Measurements from ENCODE around the gene SOD2. TPM values are rescaled to one million over a fixed set of nuclear protein-coding genes. Genes with fewer than 3 reads are reported as not detected.

Gene SOD2
- total RNA-seq, 2 experiments from 2014 or later: 76.5 to 84.8 TPM

- H3K36me3 Mint-ChIP-seq (ENCODE audit: low read depth): no peaks in the 10 kb centered on the region
- H3K9me3 Mint-ChIP-seq: no peaks in the 10 kb centered on the region
- H3K27ac Mint-ChIP-seq: no peak overlapping the region
- ChIA-PET POLR2A (no interaction called here), CTCF (interaction anchor here (2.0 kb wide), 1 partner anchor 476 kb away, joined by 5 read pairs; no protein-coding TSS in a partner anchor)
- H3K4me3 Mint-ChIP-seq: no peak overlapping the region
- DNase-seq: no peak
- peaks cover 12% of the 10 kb centered on the region for H3K4me1 Mint-ChIP-seq
- no peaks in the 10 kb centered on the region for H3K27me3 Mint-ChIP-seq
Observed at GRCh38 chr6:159650314-159650713, 42.7 kb downstream of the SOD2 start.

GRCh38 chr6:159649441-159649840, 43.6 kb downstream of the SOD2 start:
- POLR2A ChIA-PET: no interaction called here
- CTCF ChIA-PET: no interaction called here
- H3K36me3 Mint-ChIP-seq (ENCODE audit: low read depth): no peaks in the 10 kb centered on the region

GRCh38 chr6:159646733-159647132, 46.3 kb downstream of the SOD2 start:
- Mint-ChIP-seq H3K4me1 (peaks cover 14% of the 10 kb centered on the region), H3K27me3 (no peaks in the 10 kb centered on the region), H3K4me3 (no peak overlapping the region), H3K27ac (no peak overlapping the region), H3K36me3 (ENCODE audit: low read depth) (no peaks in the 10 kb centered on the region), H3K9me3 (no peaks in the 10 kb centered on the region)
- no peak for DNase-seq
- ChIA-PET POLR2A (interaction anchor here (1.0 kb wide), 1 partner anchor 8 kb away, joined by 4 read pairs; no protein-coding TSS in a partner anchor), CTCF (interaction anchor here (0.6 to 2.0 kb wide), 4 partner anchors 9 to 765 kb away, joined by 3 to 6 read pairs (median 3); no protein-coding TSS in a partner anchor)

More at GRCh38 chr6:159649441-159649840, 43.6 kb downstream of the SOD2 start:
- Mint-ChIP-seq H3K9me3 (no peaks in the 10 kb centered on the region), H3K4me1 (peaks cover 14% of the 10 kb centered on the region), H3K27ac (no peak overlapping the region), H3K4me3 (no peak overlapping the region), H3K27me3 (no peaks in the 10 kb centered on the region)
- no peak for DNase-seq

- Mint-ChIP-seq H3K27ac (no peak overlapping the region), H3K4me3 (no peak overlapping the region), H3K27me3 (no peaks in the 10 kb centered on the region), H3K9me3 (no peaks in the 10 kb centered on the region), H3K4me1 (peaks cover 14% of the 10 kb centered on the region), H3K36me3 (ENCODE audit: low read depth) (no peaks in the 10 kb centered on the region)
- no peak for DNase-seq
- ChIA-PET CTCF (interaction anchor here (0.6 to 2.0 kb wide), 3 partner anchors 206 to 766 kb away, joined by 3 to 6 read pairs (median 3); no protein-coding TSS in a partner anchor), POLR2A (interaction anchor here (1.0 kb wide), 1 partner anchor 9 kb away, joined by 4 read pairs; no protein-coding TSS in a partner anchor)
Observed at GRCh38 chr6:159646116-159646515, 46.9 kb downstream of the SOD2 start.

- H3K27ac Mint-ChIP-seq: no peak overlapping the region
- no peaks in the 10 kb centered on the region for H3K9me3 Mint-ChIP-seq
- ChIA-PET POLR2A (no interaction called here), CTCF (no interaction called here)
- no peak for DNase-seq
- H3K4me1 Mint-ChIP-seq: peaks cover 14% of the 10 kb centered on the region
- no peaks in the 10 kb centered on the region for H3K27me3 Mint-ChIP-seq
- no peaks in the 10 kb centered on the region for H3K36me3 Mint-ChIP-seq (ENCODE audit: low read depth)
- no peak overlapping the region for H3K4me3 Mint-ChIP-seq
Observed at GRCh38 chr6:159645640-159646039, 47.4 kb downstream of the SOD2 start.

Other genes starting within 250 kb of the SOD2 start
- 100 to 1,000 TPM; 124 TPM for gene WTAP, start 34.3 kb upstream of the SOD2 start, total RNA-seq
- 100 to 1,000 TPM in 1 of 2 experiments, 10 to 100 TPM in 1; 98.0 to 109 TPM for gene ACAT2, start 68.8 kb upstream of the SOD2 start, total RNA-seq
- 100 to 1,000 TPM; 203 to 212 TPM for gene TCP1, start 96.4 kb upstream of the SOD2 start, total RNA-seq
- 10 to 100 TPM; 63.6 to 65.8 TPM for gene MRPL18, start 97.2 kb upstream of the SOD2 start, total RNA-seq
- gene PNLDC1, start 107.0 kb upstream of the SOD2 start, total RNA-seq: under 1 TPM; 0.25 to 0.35 TPM
- not detected for gene MAS1, start 197.7 kb upstream of the SOD2 start, total RNA-seq